Measurements from ENCODE around the gene BCAS2. TPM values are rescaled to one million over a fixed set of nuclear protein-coding genes. Genes with fewer than 3 reads are reported as not detected.

BCAS2 gene
- total RNA-seq, 2 experiments from 2014 or later, result 39.3 to 40.8 TPM

GRCh38 chr1:114550336-114550735 is 31.1 kb downstream of the BCAS2 start:
- CTCF ChIA-PET (ENCODE audit: unreplicated experiment), result no interaction called here
- no TSS peak for BruUV-seq (replicated peaks)
- POLR2A ChIA-PET, result interaction anchor here (0.6 to 0.7 kb wide), 5 partner anchors 130 to 548 kb away, joined by 3 to 5 read pairs (median 3); no protein-coding TSS in a partner anchor

GRCh38 chr1:114549137-114549536 is 32.3 kb downstream of the BCAS2 start:
- Histone ChIP-seq H3K27ac (ENCODE audit: low read depth, low read length, poor library complexity, severe bottlenecking) (no peak overlapping the region), H3K36me3 (ENCODE audit: insufficient read depth, low read length) (no peaks in the 10 kb centered on the region), H3K4me1 (ENCODE audit: insufficient read depth, low read length, poor library complexity, severe bottlenecking) (no peaks in the 10 kb centered on the region), H3K9me2 (ENCODE audit: insufficient read depth, low read length) (no peaks in the 10 kb centered on the region), H3K4me2 (ENCODE audit: low read length) (no peak overlapping the region), H3K79me2 (ENCODE audit: insufficient read depth, low read depth, low read length) (no peaks in the 10 kb centered on the region), H4K20me1 (ENCODE audit: insufficient read depth, low read length) (no peaks in the 10 kb centered on the region), H2AFZ (ENCODE audit: low read length) (no peak overlapping the region), H3K4me3 (ENCODE audit: low read depth, low read length, poor library complexity, severe bottlenecking) (no peak overlapping the region), H3K9me3 (ENCODE audit: low read length) (no peaks in the 10 kb centered on the region)
- intact Hi-C loops (cut with micrococcal nuclease; ENCODE audit: unreplicated experiment), result no loop called here
- ChIA-PET POLR2A (interaction anchor here (0.7 kb wide), 1 partner anchor 95 kb away, joined by 5 read pairs; no protein-coding TSS in a partner anchor), CTCF (ENCODE audit: unreplicated experiment) (no interaction called here)
- DNase-seq (ENCODE audit: low spot score), result no peak
- no TSS peak for BruUV-seq (replicated peaks)
- TF ChIP-seq CTCF (conservative IDR thresholded peaks at IDR 0.05; ENCODE audit: low read length), result no peak
- TF ChIP-seq EZH2phosphoT487 (IDR thresholded peaks at IDR 0.05; ENCODE audit: borderline replicate concordance, low read depth, low read length), result no peak

More at GRCh38 chr1:114550336-114550735, 31.1 kb downstream of the BCAS2 start:
- Histone ChIP-seq H3K9me3 (ENCODE audit: low read length) (no peaks in the 10 kb centered on the region), H3K4me3 (ENCODE audit: low read depth, low read length, poor library complexity, severe bottlenecking) (no peak overlapping the region), H3K9me2 (ENCODE audit: insufficient read depth, low read length) (no peaks in the 10 kb centered on the region), H4K20me1 (ENCODE audit: insufficient read depth, low read length) (no peaks in the 10 kb centered on the region), H3K36me3 (ENCODE audit: insufficient read depth, low read length) (no peaks in the 10 kb centered on the region), H3K27ac (ENCODE audit: low read depth, low read length, poor library complexity, severe bottlenecking) (no peak overlapping the region), H3K4me1 (ENCODE audit: insufficient read depth, low read length, poor library complexity, severe bottlenecking) (no peaks in the 10 kb centered on the region), H3K4me2 (ENCODE audit: low read length) (no peak overlapping the region), H3K79me2 (ENCODE audit: insufficient read depth, low read depth, low read length) (no peaks in the 10 kb centered on the region), H2AFZ (ENCODE audit: low read length) (no peak overlapping the region)
- TF ChIP-seq CTCF (conservative IDR thresholded peaks at IDR 0.05; ENCODE audit: low read length) (no peak), EZH2phosphoT487 (IDR thresholded peaks at IDR 0.05; ENCODE audit: borderline replicate concordance, low read depth, low read length) (no peak)
- DNase-seq (ENCODE audit: low spot score), result no peak
- intact Hi-C loops (cut with micrococcal nuclease; ENCODE audit: unreplicated experiment), result loop anchor here (10.0 kb wide), 1 partner anchor 64 kb away; no protein-coding TSS in a partner anchor

DNA sequence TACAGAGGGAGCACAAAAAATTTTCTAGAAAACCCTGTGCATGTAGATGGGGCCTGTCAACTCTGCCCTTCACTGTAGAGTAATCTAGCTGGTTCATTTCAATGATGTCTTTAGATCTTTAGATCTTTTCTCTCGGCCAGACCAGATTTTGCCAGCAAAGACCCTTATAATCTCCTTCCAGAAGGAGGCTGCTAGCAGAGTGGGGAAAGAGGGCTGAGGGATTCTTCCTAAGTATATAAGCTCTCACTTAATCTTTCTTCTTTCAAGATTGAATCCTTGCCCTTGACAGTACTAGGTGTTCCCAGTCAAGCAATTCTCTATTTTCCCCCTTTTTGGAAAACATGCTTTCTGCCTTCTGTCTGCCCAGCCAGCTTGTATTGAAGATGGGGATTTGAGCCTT is 34.3 kb downstream of the BCAS2 start:
- Histone ChIP-seq H2AFZ (ENCODE audit: low read length) (no peak overlapping the region), H3K79me2 (ENCODE audit: insufficient read depth, low read depth, low read length) (no peaks in the 10 kb centered on the region), H3K4me2 (ENCODE audit: low read length) (no peak overlapping the region), H3K4me3 (ENCODE audit: low read depth, low read length, poor library complexity, severe bottlenecking) (no peak overlapping the region), H3K9me3 (ENCODE audit: low read length) (no peaks in the 10 kb centered on the region), H3K9me2 (ENCODE audit: insufficient read depth, low read length) (no peaks in the 10 kb centered on the region), H3K4me1 (ENCODE audit: insufficient read depth, low read length, poor library complexity, severe bottlenecking) (no peaks in the 10 kb centered on the region), H4K20me1 (ENCODE audit: insufficient read depth, low read length) (no peaks in the 10 kb centered on the region), H3K36me3 (ENCODE audit: insufficient read depth, low read length) (no peaks in the 10 kb centered on the region), H3K27ac (ENCODE audit: low read depth, low read length, poor library complexity, severe bottlenecking) (no peak overlapping the region)
- TF ChIP-seq CTCF (conservative IDR thresholded peaks at IDR 0.05; ENCODE audit: low read length) (no peak), EZH2phosphoT487 (IDR thresholded peaks at IDR 0.05; ENCODE audit: borderline replicate concordance, low read depth, low read length) (no peak)
- DNase-seq (ENCODE audit: low spot score), result no peak
- ChIA-PET POLR2A (interaction anchor here (0.6 to 1.1 kb wide), 3 partner anchors 8 to 114 kb away, joined by 3 read pairs; no protein-coding TSS in a partner anchor), CTCF (ENCODE audit: unreplicated experiment) (no interaction called here)
- intact Hi-C loops (cut with micrococcal nuclease; ENCODE audit: unreplicated experiment), result no loop called here
- BruUV-seq (replicated peaks), result no TSS peak

Data from OCI-LY7 (cell line).